Measurements from ENCODE around the gene MBOAT7. TPM values are rescaled to one million over a fixed set of nuclear protein-coding genes. Genes with fewer than 3 reads are reported as not detected.
"Not testable (repeated sequence)": the region's sequence is repeated elsewhere in the genome, so short reads cannot be mapped to it uniquely, and the experiment has no call there.

Gene MBOAT7
- total and polyA plus RNA-seq, 2 donors: 8.2 to 24.6 TPM

- peaks cover 15 to 34% of the 10 kb centered on the region in 2 donors for H3K4me1 ChIP-seq (ENCODE audit: control insufficient read depth in 2 of 2, insufficient read depth in 2 of 2, low read length in 2 of 2)
- H3K9me3 ChIP-seq (ENCODE audit: control insufficient read depth in 2 of 2, insufficient read depth in 1 of 2, low read length in 1 of 2): peaks cover 0 to 5% of the 10 kb centered on the region in 2 donors
- peaks cover 27 to 28% of the 10 kb centered on the region in 2 donors for H3K36me3 ChIP-seq (ENCODE audit: control insufficient read depth in 2 of 2, insufficient read depth in 2 of 2, low read length in 1 of 2)
- no peak overlapping the region for H3K4me3 ChIP-seq (ENCODE audit: low read length in 2 of 2)
- H3K27ac ChIP-seq (ENCODE audit: low read depth in 1 of 2, low read length in 1 of 2): no peak overlapping the region
- 88% methylated on average over 12 of the region's 12 CpGs for WGBS
- no peaks in the 10 kb centered on the region for H3K27me3 ChIP-seq (ENCODE audit: control insufficient read depth in 2 of 2, insufficient read depth in 1 of 2, low read length in 1 of 2)
- DNase-seq (ENCODE audit: low read depth in 6 of 9, low spot score in 9 of 9): no peak
Observed at GRCh38 chr19:54211235-54211634, 21.9 kb upstream of the MBOAT7 start.

GRCh38 chr19:54209811-54210494, 20.6 kb upstream of the MBOAT7 start:
- WGBS: 29% methylated on average over 10 of the region's 10 CpGs
- H3K27ac ChIP-seq (ENCODE audit: low read depth in 1 of 2, low read length in 1 of 2): peak overlapping the region in 1 of 2 donors; percentile 46
- no peak overlapping the region for H3K4me3 ChIP-seq (ENCODE audit: low read length in 2 of 2)
- peaks cover 0 to 5% of the 10 kb centered on the region in 2 donors for H3K9me3 ChIP-seq (ENCODE audit: control insufficient read depth in 2 of 2, insufficient read depth in 1 of 2, low read length in 1 of 2)
- H3K36me3 ChIP-seq (ENCODE audit: control insufficient read depth in 2 of 2, insufficient read depth in 2 of 2, low read length in 1 of 2): peaks cover 40 to 41% of the 10 kb centered on the region in 2 donors
- peaks cover 15 to 34% of the 10 kb centered on the region in 2 donors for H3K4me1 ChIP-seq (ENCODE audit: control insufficient read depth in 2 of 2, insufficient read depth in 2 of 2, low read length in 2 of 2)
- peak in 1 of 9 donors; percentile 37 for DNase-seq (ENCODE audit: low read depth in 6 of 9, low spot score in 9 of 9)
- H3K27me3 ChIP-seq (ENCODE audit: control insufficient read depth in 2 of 2, insufficient read depth in 1 of 2, low read length in 1 of 2): no peaks in the 10 kb centered on the region

- H3K4me3 ChIP-seq (ENCODE audit: low read length in 2 of 2): no peak overlapping the region
- peaks cover 15 to 37% of the 10 kb centered on the region in 2 donors for H3K4me1 ChIP-seq (ENCODE audit: control insufficient read depth in 2 of 2, insufficient read depth in 2 of 2, low read length in 2 of 2)
- no peaks in the 10 kb centered on the region for H3K27me3 ChIP-seq (ENCODE audit: control insufficient read depth in 2 of 2, insufficient read depth in 1 of 2, low read length in 1 of 2)
- peaks cover 44 to 47% of the 10 kb centered on the region in 2 donors for H3K36me3 ChIP-seq (ENCODE audit: control insufficient read depth in 2 of 2, insufficient read depth in 2 of 2, low read length in 1 of 2)
- 83% methylated on average over 24 of the region's 24 CpGs for WGBS
- H3K27ac ChIP-seq (ENCODE audit: low read depth in 1 of 2, low read length in 1 of 2): peak overlapping the region in 1 of 2 donors; percentile 46
- peaks cover 0 to 5% of the 10 kb centered on the region in 2 donors for H3K9me3 ChIP-seq (ENCODE audit: control insufficient read depth in 2 of 2, insufficient read depth in 1 of 2, low read length in 1 of 2)
- no peak for DNase-seq (ENCODE audit: low read depth in 6 of 9, low spot score in 9 of 9)
Observed at GRCh38 chr19:54209058-54209810, 19.9 kb upstream of the MBOAT7 start.

GRCh38 chr19:54208784-54209057, 19.3 kb upstream of the MBOAT7 start:
- H3K27ac ChIP-seq (ENCODE audit: low read depth in 1 of 2, low read length in 1 of 2): peak overlapping the region in 1 of 2 donors; percentile 46
- no peak overlapping the region for H3K4me3 ChIP-seq (ENCODE audit: low read length in 2 of 2)
- H3K36me3 ChIP-seq (ENCODE audit: control insufficient read depth in 2 of 2, insufficient read depth in 2 of 2, low read length in 1 of 2): peaks cover 48 to 52% of the 10 kb centered on the region in 2 donors
- peaks cover 0 to 5% of the 10 kb centered on the region in 2 donors for H3K9me3 ChIP-seq (ENCODE audit: control insufficient read depth in 2 of 2, insufficient read depth in 1 of 2, low read length in 1 of 2)
- no peaks in the 10 kb centered on the region for H3K27me3 ChIP-seq (ENCODE audit: control insufficient read depth in 2 of 2, insufficient read depth in 1 of 2, low read length in 1 of 2)
- peaks cover 17 to 39% of the 10 kb centered on the region in 2 donors for H3K4me1 ChIP-seq (ENCODE audit: control insufficient read depth in 2 of 2, insufficient read depth in 2 of 2, low read length in 2 of 2)
- 91% methylated on average over 8 of the region's 8 CpGs for WGBS
- no peak for DNase-seq (ENCODE audit: low read depth in 6 of 9, low spot score in 9 of 9)

GRCh38 chr19:54207983-54208783, 18.8 kb upstream of the MBOAT7 start:
- Histone ChIP-seq H3K36me3 (ENCODE audit: control insufficient read depth in 2 of 2, insufficient read depth in 2 of 2, low read length in 1 of 2) (peaks cover 53 to 57% of the 10 kb centered on the region in 2 donors), H3K4me3 (ENCODE audit: low read length in 2 of 2) (no peak overlapping the region), H3K27ac (ENCODE audit: low read depth in 1 of 2, low read length in 1 of 2) (peak overlapping the region; percentile 37 to 61), H3K9me3 (ENCODE audit: control insufficient read depth in 2 of 2, insufficient read depth in 1 of 2, low read length in 1 of 2) (peaks cover 0 to 5% of the 10 kb centered on the region in 2 donors), H3K4me1 (ENCODE audit: control insufficient read depth in 2 of 2, insufficient read depth in 2 of 2, low read length in 2 of 2) (peaks cover 19 to 43% of the 10 kb centered on the region in 2 donors), H3K27me3 (ENCODE audit: control insufficient read depth in 2 of 2, insufficient read depth in 1 of 2, low read length in 1 of 2) (no peaks in the 10 kb centered on the region)
- 26% methylated on average over 18 of the region's 18 CpGs for WGBS
- DNase-seq (ENCODE audit: low read depth in 6 of 9, low spot score in 9 of 9): peak in 1 of 9 donors; percentile 56

- H3K4me3 ChIP-seq (ENCODE audit: low read length in 2 of 2): no peak overlapping the region
- H3K36me3 ChIP-seq (ENCODE audit: control insufficient read depth in 2 of 2, insufficient read depth in 2 of 2, low read length in 1 of 2): peaks cover 59 to 63% of the 10 kb centered on the region in 2 donors
- H3K27ac ChIP-seq (ENCODE audit: low read depth in 1 of 2, low read length in 1 of 2): peak overlapping the region; percentile 32 to 37
- H3K27me3 ChIP-seq (ENCODE audit: control insufficient read depth in 2 of 2, insufficient read depth in 1 of 2, low read length in 1 of 2): no peaks in the 10 kb centered on the region
- H3K9me3 ChIP-seq (ENCODE audit: control insufficient read depth in 2 of 2, insufficient read depth in 1 of 2, low read length in 1 of 2): peaks cover 0 to 5% of the 10 kb centered on the region in 2 donors
- no peak for DNase-seq (ENCODE audit: low read depth in 6 of 9, low spot score in 9 of 9)
- H3K4me1 ChIP-seq (ENCODE audit: control insufficient read depth in 2 of 2, insufficient read depth in 2 of 2, low read length in 2 of 2): peaks cover 19 to 48% of the 10 kb centered on the region in 2 donors
- 24% methylated on average over 5 of the region's 5 CpGs for WGBS
Observed at GRCh38 chr19:54207676-54207982, 18.2 kb upstream of the MBOAT7 start.

- WGBS: 87% methylated on average over 23 of the region's 23 CpGs
- Histone ChIP-seq H3K36me3 (ENCODE audit: control insufficient read depth in 2 of 2, insufficient read depth in 2 of 2, low read length in 1 of 2) (peaks cover 63 to 67% of the 10 kb centered on the region in 2 donors), H3K4me1 (ENCODE audit: control insufficient read depth in 2 of 2, insufficient read depth in 2 of 2, low read length in 2 of 2) (peaks cover 22 to 53% of the 10 kb centered on the region in 2 donors), H3K27ac (ENCODE audit: low read depth in 1 of 2, low read length in 1 of 2) (peak overlapping the region in 1 of 2 donors; percentile 33)
- not testable (repeated sequence) for H3K27me3 ChIP-seq (ENCODE audit: control insufficient read depth in 2 of 2, insufficient read depth in 1 of 2, low read length in 1 of 2); H3K9me3 ChIP-seq (ENCODE audit: control insufficient read depth in 2 of 2, insufficient read depth in 1 of 2, low read length in 1 of 2); DNase-seq (ENCODE audit: low read depth in 6 of 9, low spot score in 9 of 9); H3K4me3 ChIP-seq (ENCODE audit: low read length in 2 of 2)
Observed at GRCh38 chr19:54207193-54207592, 17.8 kb upstream of the MBOAT7 start.

- H3K4me3 ChIP-seq (ENCODE audit: low read length in 2 of 2): no peak overlapping the region
- 85% methylated on average over 13 of the region's 13 CpGs for WGBS
- no peak for DNase-seq (ENCODE audit: low read depth in 6 of 9, low spot score in 9 of 9)
- H3K27me3 ChIP-seq (ENCODE audit: control insufficient read depth in 2 of 2, insufficient read depth in 1 of 2, low read length in 1 of 2): no peaks in the 10 kb centered on the region
- H3K9me3 ChIP-seq (ENCODE audit: control insufficient read depth in 2 of 2, insufficient read depth in 1 of 2, low read length in 1 of 2): peaks cover 0 to 5% of the 10 kb centered on the region in 2 donors
- peaks cover 23 to 57% of the 10 kb centered on the region in 2 donors for H3K4me1 ChIP-seq (ENCODE audit: control insufficient read depth in 2 of 2, insufficient read depth in 2 of 2, low read length in 2 of 2)
- peaks cover 66 to 71% of the 10 kb centered on the region in 2 donors for H3K36me3 ChIP-seq (ENCODE audit: control insufficient read depth in 2 of 2, insufficient read depth in 2 of 2, low read length in 1 of 2)
- no peak overlapping the region for H3K27ac ChIP-seq (ENCODE audit: low read depth in 1 of 2, low read length in 1 of 2)
Observed at GRCh38 chr19:54206831-54207177, 17.4 kb upstream of the MBOAT7 start.
